Activated CD4-positive, alpha-beta T cell treated with anti-CD3 and anti-CD28 coated beads for 48 hours (primary cell): ENCODE results near the gene DPH5.

ENCODE experiments used
- DNase-seq: peaks from one replicate; pipeline ENCODE4 v3.0.0-alpha.2; 2020

DPH5 gene

DNA sequence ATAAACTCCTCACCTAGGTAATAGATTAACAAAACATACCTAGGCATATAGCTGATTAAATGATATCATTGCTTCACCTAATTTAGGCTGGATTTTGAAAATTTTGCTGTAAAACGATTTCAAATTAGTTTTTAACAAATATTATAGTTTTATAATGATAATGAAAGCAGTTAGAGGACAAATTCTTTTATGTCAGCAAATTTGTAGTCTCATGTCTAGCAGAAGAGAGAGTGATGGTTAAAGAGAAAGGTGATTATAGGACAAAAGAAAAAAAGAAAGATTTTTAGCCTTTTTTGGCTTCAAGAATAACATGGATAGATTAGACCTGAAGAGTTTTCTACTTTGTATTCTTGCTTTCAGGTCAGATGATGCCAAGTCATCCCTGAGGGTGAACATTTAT is 3.6 kb upstream of the DPH5 start:
- DNase-seq: no peak

DNA sequence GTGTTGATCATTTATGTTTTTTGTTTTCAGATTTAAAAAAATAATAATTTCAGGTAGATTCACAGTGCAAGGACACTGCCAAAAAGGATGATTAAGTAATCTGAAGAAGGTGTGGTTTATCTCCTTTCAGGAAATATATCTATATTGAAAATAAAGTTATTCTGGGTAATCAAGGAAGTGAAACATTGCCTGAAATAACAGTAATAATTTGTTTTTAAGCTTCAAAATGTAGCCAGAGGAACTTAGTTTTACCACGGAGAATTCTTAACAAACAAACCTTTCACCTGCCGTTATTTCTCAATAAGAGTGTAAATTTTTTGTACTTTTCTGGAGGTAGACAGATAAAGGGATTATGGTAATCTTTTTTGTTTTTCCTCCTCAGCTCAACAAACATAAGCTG is 2.9 kb upstream of the DPH5 start:
- no peak for DNase-seq

DNA sequence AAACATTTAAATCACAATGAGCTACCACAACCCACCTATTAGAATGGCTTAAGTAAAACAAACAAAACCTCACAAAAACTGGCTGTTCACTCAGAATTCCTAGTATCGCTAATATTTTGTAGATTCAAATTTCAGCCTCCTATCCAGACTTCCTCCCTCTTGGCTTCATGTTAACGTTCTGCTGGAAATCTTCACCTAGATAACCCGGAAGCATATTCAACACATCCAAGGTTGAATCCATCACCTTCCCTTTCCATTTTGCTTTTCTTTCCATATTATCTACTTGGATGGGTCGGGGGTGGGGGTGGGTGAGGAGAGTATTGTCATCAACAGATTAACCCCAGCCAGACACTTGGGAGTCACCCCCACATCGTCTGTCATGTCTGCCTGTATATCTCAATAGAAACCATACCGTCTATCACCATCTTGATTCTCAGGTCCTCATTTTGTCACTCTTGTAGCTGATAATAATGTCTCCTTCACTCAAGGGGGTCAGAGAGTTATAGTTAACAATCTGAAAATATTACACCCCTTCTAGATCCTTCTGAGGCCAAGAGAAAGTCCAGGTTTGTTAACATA is 1.7 kb upstream of the DPH5 start:
- DNase-seq: no peak

- no peak for DNase-seq
Observed at GRCh38 chr1:101026430-101026788, 825 bp upstream of the DPH5 start.

DNA sequence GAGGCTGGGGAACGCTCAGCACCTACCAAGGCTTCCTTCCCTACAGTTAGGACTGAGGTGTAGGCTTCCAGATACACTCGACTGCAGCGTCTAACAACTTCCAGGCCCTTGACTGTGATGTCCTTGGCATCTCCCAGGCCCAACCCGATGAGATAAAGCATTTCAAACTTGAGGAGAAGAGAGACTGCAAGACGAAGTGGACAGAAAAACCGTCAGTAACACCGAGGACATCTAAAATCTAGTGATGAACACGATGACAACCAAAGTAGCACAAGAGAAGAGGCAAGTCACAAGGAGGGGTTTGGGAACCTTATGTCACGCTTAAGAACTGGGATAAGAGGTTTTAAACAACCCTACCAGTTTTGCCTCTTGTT is 314 bp downstream of the DPH5 start:
- DNase-seq: peak; percentile 16

DNA sequence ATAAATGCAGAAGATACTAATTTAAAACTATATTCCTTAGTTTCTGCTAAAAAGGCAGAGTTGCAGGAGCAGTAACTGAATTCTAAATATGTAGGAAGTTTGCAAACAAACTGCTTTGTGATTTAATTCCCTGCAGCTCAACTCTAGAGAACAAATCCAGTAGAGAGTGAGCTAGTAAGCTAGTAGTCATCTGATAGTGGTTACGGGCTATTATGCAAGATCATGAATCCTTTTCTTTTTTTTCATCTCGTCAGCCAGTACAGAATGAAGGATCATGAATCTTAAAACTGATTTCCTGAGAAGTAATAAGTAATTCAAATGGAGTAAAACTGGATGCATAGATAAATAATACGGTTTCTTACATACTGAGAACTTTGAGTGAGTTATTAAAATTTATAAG is 3.3 kb downstream of the DPH5 start:
- DNase-seq: no peak

- DNase-seq: no peak
Observed at GRCh38 chr1:101017448-101017847, 8.1 kb downstream of the DPH5 start.

DNA sequence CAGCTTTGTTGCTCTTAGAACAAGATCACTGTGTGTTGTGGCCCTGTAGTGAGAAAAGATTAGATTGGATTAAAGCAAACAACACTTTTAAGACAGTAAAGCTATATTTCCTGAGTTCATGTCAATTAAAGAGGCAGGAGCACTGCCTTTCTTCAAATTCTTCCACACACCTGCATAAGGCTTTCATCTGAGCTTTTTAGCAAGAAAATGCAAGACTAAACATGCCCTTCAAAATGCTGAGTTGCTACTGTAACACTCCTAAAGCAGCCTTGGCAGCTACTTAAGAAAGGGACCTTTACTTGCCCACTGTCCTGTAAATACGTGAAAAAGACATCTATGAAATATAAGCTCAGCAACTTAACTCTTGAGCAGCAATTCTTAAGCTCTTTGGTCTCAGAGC is 11.8 kb downstream of the DPH5 start:
- DNase-seq: no peak

- DNase-seq: no peak
Observed at GRCh38 chr1:101008229-101008834, 17.3 kb downstream of the DPH5 start.

GRCh38 chr1:101006553-101006952 is 19.0 kb downstream of the DPH5 start:
- DNase-seq: no peak

DNA sequence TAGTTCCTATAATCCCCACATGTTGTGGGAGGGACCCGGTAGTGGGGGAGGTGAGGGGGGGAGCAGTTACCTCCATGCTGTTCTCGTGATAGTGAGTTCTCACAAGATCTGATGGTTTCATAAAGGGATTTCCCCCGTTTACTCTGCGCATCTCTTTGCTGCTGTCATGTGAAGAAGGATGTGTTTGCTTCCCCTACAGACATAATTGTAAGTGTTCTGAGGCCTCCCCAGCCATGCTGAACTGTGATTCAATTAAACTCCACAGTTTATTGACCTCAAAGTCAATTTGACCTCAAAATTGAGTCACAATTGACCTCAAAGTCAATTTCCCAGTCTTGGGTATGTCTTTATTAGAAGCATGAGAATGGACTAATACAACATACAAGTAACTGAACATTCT is 19.7 kb downstream of the DPH5 start:
- DNase-seq: peak; percentile 22

DNA sequence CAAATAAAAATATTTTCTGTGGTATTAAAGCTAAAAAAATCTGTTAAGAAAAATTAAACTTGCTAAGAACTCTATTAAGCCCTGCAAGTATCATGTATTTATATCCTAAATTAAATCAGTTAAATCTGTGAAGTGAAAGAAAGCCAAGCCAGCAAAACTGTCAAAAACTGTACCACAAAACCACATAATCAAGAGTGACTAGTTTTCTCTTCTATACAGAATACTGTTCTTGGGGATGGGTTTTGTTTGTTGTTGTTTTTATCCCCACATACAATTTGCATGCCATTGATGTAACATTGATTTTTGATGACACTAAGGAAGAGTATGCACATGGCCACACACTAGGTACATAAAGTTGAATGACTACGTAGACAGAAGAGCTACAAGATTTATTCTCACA is 20.4 kb downstream of the DPH5 start:
- no peak for DNase-seq

DNA sequence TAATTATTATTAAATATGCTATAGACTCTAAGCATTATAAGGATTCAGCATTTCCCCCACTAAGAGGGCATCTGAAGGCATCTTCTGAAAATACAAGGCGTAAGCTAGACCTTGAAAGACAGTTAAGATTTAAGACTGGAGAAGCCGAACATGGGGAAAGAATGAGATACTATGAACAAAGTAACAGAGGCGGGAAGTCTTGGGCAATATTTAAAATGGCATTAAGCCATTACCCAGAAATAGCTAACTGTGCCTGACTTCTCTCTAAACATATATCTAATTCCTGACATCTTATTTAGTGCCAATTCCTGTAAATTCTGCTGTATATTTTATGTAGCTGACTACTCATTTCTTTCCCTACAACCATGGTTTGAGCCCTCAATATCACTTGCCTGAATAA is 20.9 kb downstream of the DPH5 start:
- no peak for DNase-seq

- DNase-seq: no peak
Observed at GRCh38 chr1:101004061-101004460, 21.5 kb downstream of the DPH5 start.

DNA sequence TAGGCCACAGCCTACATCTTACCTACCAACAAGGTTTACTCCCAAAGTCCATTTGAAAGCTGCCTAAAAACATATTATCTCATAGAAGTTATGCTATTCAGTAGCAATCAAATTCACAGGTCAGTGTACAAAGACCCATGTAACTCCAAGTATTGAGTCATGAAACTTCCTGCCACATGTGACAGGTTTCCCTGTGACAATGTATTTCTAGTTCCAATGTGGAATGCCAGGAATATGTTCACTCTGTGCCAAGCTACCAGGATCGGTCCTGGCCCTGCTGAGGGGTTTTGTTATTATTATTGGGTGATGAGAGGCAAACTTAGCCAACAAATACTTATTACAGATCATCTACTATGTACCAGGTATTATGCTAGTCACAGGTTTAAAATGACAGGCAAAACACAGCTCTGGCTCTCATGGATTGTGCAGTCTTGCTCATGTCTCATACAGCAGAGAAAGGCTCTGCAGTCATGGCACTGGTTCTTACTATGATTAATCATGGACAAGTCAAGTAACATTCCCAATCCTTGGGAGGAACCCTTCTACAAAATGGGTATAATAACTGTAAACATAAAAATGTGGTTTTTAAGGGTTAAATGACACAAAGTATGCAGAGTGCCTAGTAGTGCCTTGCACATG is 22.5 kb downstream of the DPH5 start:
- DNase-seq: no peak

GRCh38 chr1:101002551-101002950 is 23.0 kb downstream of the DPH5 start:
- DNase-seq: no peak

DNA sequence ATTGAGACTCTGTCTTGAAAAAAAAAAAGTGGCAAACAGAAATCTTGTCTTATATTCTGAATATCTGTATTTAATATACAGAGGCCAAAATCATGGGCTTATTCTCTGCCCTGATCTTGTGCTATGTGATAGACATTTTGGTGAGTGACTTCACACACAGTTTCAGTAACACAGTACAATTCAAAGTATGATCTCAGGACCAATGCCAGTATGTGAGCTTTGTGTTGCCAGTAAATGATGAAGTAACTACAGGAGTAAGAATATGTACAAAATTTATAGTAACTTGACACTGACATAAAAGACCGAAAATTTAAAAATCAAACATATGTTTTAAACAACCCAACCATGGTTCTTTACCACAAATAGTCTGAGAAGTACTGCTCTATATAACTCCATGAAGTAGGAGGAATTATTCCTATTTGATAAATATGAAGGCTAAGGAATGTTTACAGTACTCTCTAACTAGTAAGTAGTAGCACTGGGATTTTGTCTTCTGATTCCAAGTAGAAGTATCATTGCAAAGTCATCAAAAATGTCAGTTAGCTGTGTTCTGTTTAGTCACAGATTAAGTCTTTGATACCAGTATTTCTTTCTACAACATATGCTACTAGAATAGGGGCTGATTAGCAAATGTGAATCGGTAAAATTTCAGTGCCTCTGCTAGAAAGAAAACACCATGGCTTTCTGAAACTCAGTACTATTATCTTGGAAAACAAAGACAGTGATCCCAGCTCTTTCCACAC is 25.3 kb downstream of the DPH5 start:
- no peak for DNase-seq

- no peak for DNase-seq
Observed at GRCh38 chr1:100998426-100998825, 27.2 kb downstream of the DPH5 start.

DNA sequence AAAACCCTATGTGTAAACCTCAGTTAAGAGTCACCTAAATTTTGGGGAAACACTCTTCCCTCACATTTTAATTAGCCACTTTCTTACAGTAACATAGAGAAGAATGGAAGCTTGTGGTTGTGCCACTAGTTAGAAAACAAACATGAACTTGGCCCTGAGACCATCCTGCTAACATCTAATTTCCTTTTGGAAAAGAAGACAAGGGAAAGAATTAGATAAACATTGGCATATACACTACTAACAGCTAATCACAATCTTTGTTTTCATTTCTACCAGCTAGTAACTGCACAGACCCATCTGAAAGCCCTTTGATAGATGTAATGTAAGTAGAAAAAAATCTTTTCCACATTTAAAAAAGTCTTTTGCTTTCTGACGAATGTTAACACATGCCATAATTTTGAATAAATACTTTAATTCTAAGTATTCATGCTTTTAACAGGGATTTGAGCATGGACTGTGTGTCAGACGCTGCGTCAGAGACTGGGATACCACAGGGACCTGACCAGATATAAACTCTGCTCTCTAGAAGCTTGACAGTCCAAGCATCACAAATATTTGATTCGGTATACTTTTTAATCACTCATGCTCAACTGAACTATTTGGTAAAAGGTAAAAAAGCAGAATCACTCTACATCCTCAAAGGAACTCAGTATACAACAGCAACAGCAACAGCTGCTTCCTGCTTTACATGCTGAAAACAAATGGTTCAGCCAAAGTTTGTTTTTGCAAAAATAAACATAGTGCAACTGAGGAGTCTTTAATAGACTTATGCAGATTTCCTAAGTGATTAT is 30.2 kb downstream of the DPH5 start:
- DNase-seq: no peak

DNA sequence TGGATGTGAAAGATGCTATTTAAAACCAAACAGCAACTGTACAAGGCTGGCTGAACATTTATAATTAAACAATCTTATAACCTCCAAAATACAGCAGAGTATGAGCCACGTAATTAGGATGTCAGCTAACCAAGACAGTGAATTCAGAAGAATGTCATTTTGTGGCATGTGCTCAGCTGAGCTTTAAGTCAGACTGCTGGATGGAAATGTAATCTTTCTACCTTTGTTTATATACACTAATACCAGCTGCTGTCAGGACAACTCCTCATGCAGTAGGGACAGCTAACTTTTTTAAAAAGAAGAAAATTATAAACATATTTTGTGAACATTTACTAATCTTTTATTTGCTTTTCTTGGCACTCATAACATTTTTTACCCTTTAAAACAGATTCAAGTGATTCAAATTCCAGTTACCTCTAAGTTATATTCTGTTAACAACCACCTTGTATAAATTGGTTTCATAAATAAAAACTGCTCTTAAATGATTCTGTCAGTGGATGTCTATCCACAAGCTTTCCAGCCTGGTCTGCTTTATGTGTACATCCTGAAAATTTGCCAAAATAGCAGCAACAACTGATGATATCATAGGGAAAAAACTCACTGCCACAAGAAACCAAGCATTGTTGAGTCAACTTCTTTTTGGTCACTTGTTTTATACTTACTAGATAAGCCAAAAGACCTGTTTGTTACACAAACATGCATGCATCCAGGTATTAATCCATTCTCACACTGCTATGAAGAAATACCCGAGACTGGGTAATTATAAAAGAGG is 36.1 kb downstream of the DPH5 start:
- DNase-seq: no peak

- DNase-seq: no peak
Observed at GRCh38 chr1:100988121-100988520, 37.5 kb downstream of the DPH5 start.

DNA sequence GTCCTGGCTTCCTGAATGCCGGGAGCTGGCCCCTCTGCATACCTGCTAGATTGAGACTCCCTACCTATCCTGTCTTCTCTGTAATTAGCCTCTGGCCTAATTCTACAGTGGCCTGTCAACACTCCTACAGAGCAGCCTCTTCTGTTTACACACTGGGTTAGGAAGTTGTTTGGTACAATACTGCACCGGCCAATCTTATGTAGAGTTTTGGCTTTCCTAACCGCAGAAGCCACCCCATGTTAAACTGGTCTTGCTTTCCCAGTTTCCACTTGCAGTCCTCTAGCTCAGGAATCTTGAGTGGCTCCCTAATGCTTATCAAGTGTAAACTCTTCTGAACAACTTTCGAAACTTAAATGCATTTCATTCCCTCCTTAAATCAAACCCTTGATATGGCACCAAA is 42.8 kb downstream of the DPH5 start:
- no peak for DNase-seq

DNA sequence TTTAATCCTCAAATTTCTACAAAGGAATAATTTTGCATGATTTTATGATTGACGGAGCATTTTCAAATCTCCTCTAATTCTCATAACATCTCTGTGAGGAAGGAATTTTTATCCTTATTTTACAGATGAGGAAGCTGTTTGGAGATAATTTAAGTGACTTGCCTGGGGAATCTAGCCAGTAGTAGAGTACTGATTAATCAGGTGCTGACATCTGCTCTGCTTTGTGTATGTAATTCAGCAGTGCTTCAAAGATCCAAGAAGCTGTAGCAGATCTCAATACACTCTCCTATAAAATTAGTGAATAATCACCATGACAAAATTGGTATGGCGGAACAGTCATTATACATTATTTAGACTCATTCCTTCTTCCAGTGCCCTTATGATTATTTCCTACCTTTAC is 46.0 kb downstream of the DPH5 start:
- no peak for DNase-seq
